Keratinocyte (primary cell): ENCODE data around the gene ZNF558. TPM values are rescaled to one million over a fixed set of nuclear protein-coding genes. Genes with fewer than 3 reads are reported as not detected.

Source experiments
- DNase-seq: peaks from one replicate; pipeline ENCODE4 v3.0.0-alpha.2; 2011; ENCODE audit warnings: low read depth, missing footprints, low spot score
- FAIRE-seq: peaks from 2 replicates; lab custom pipeline; 2011; peaks lifted over from hg19 to GRCh38; lab: Jason Lieb, UNC
- H2AFZ ChIP-seq: 2 replicates; pipeline ENCODE4 v1.6.0; 2012; ENCODE audit warnings: low read length, control low read depth, inconsistent platforms; ENCODE audit not compliant: control insufficient read depth
- H3K27ac ChIP-seq: 2 replicates; pipeline ENCODE4 v1.5.1; 2011; ENCODE audit warnings: low read length; ENCODE audit not compliant: control insufficient read depth, insufficient read depth
- H3K27me3 ChIP-seq: 3 replicates; pipeline ENCODE4 v1.6.0; 2011; ENCODE audit warnings: low read length; ENCODE audit not compliant: control insufficient read depth, insufficient read depth; ENCODE audit errors: extremely low read depth
- H3K36me3 ChIP-seq, 2 experiments: 2 replicates in 1 of 2; 3 replicates in 1 of 2; pipeline ENCODE4 v1.5.1; 2011; ENCODE audit warnings: low read length in 2 of 2, mild to moderate bottlenecking in 1 of 2; ENCODE audit not compliant: control insufficient read depth in 2 of 2, insufficient read depth in 2 of 2; ENCODE audit errors: extremely low read depth in 1 of 2
- H3K4me1 ChIP-seq: 3 replicates; pipeline ENCODE4 v1.5.1; 2011; ENCODE audit warnings: low read length; ENCODE audit not compliant: control insufficient read depth, insufficient read depth; ENCODE audit errors: extremely low read depth
- H3K4me2 ChIP-seq: 3 replicates; pipeline ENCODE4 v1.6.0; 2011; ENCODE audit warnings: low read depth, low read length; ENCODE audit not compliant: control insufficient read depth, insufficient read depth; ENCODE audit errors: extremely low read depth
- H3K4me3 ChIP-seq, 3 experiments: fragments of 200-600 bp in 1 of 3; sonication (generic) in 1 of 3; 2 replicates in 2 of 3; 3 replicates in 1 of 3; pipeline ENCODE4 v1.5.1; 2011 to 2016; ENCODE audit warnings: low read length in 3 of 3, mild to moderate bottlenecking in 3 of 3, control low read depth in 2 of 3, inconsistent platforms in 1 of 3, low read depth in 1 of 3, mixed read lengths in 1 of 3, mixed run types in 1 of 3, moderate library complexity in 1 of 3; ENCODE audit not compliant: control insufficient read depth in 2 of 3, insufficient read depth in 2 of 3; ENCODE audit errors: extremely low read depth in 1 of 3
- H3K79me2 ChIP-seq: 2 replicates; pipeline ENCODE4 v1.6.0; 2012; ENCODE audit warnings: low read length; ENCODE audit not compliant: control insufficient read depth, insufficient read depth
- H3K9ac ChIP-seq: 3 replicates; pipeline ENCODE4 v1.6.0; 2011; ENCODE audit warnings: low read length; ENCODE audit not compliant: control insufficient read depth, insufficient read depth; ENCODE audit errors: extremely low read depth
- H3K9me1 ChIP-seq: 3 replicates; pipeline ENCODE4 v1.6.0; 2011; ENCODE audit warnings: low read length; ENCODE audit not compliant: control insufficient read depth, insufficient read depth; ENCODE audit errors: extremely low read depth
- H3K9me3 ChIP-seq: 2 replicates; pipeline ENCODE4 v1.5.1; 2012; ENCODE audit warnings: low read depth, low read length; ENCODE audit not compliant: control insufficient read depth
- H4K20me1 ChIP-seq: 3 replicates; pipeline ENCODE4 v1.6.0; 2011; ENCODE audit warnings: low read length; ENCODE audit not compliant: control insufficient read depth, insufficient read depth; ENCODE audit errors: extremely low read depth
- CTCF ChIP-seq, 3 experiments: IDR thresholded peaks in 1 of 3; conservative IDR thresholded peaks in 1 of 3; optimal IDR thresholded peaks in 1 of 3; 2 replicates in 2 of 3; 3 replicates in 1 of 3; pipeline versions ENCODE3 to v1.5.1; 2011; ENCODE audit warnings: low read length in 3 of 3, mild to moderate bottlenecking in 3 of 3, moderate library complexity in 2 of 3, control low read depth in 1 of 3, inconsistent platforms in 1 of 3; ENCODE audit not compliant: insufficient read depth in 2 of 3; ENCODE audit errors: extremely low read depth in 1 of 3
- EZH2 ChIP-seq: IDR thresholded peaks from one replicate; pipeline ENCODE4 v1.6.1; 2012; ENCODE audit warnings: inconsistent platforms, mild to moderate bottlenecking, low read length, moderate library complexity
- dilution Hi-C: fragments of 300-500 bp; cut with MboI; formaldehyde crosslinking; loops from one replicate; pipeline ENCODE4 v1.7.0; 2020; ENCODE audit warnings: low sequenced_read_pairs; ENCODE audit not compliant: extremely low pct_ligation_motif_present
- polyA plus RNA-seq, 5 experiments: library from polyadenylated mRNA; depleted of rRNA in 3 of 5; stranded (reverse) in 3 of 5; stranded (forward) in 1 of 5; unstranded in 1 of 5; fragments of >200 nt; gene quantifications; 1 replicate in 1 of 5; 2 replicates in 3 of 5; 3 replicates in 1 of 5; pipeline versions ENCODE4 v1.2.1 to v1.2.3, GENCODE V29; 2011 to 2012; ENCODE audit warnings: missing spikeins in 2 of 5, low read depth in 1 of 5, low replicate concordance in 1 of 5

The ZNF558 gene
- polyA plus RNA-seq, 1 donor (not counting 4 experiments of a cell fraction or from before 2014, with no cell fraction given) = 17.1 TPM

GRCh38 chr19:8831373-8831772, 731 bp downstream of the ZNF558 start:
- dilution Hi-C loops = no loop called here
- H3K4me1 ChIP-seq = peaks cover 8% of the 10 kb centered on the region
- peak overlapping the region; percentile 67 to 82 (median 81) for H3K4me3 ChIP-seq
- FAIRE-seq (no peak), DNase-seq (no peak)
- peak overlapping the region; percentile 90 for H3K9ac ChIP-seq
- H3K79me2 ChIP-seq = no peaks in the 10 kb centered on the region
- H3K27ac ChIP-seq = peak overlapping the region; percentile 80
- H3K9me3 ChIP-seq = no peaks in the 10 kb centered on the region
- H2AFZ ChIP-seq = peak overlapping the region; percentile 92
- TF ChIP-seq CTCF (optimal IDR thresholded peaks at IDR 0.05 in 1 of 3, IDR thresholded peaks at IDR 0.05 in 1 of 3, conservative IDR thresholded peaks at IDR 0.05 in 1 of 3; ENCODE audit: extremely low read depth in 1 of 3, insufficient read depth in 2 of 3, low read length in 3 of 3) = no peak
- no peak for TF ChIP-seq EZH2
- H3K9me1 ChIP-seq = no peaks in the 10 kb centered on the region
- no peaks in the 10 kb centered on the region for H4K20me1 ChIP-seq
- no peaks in the 10 kb centered on the region for H3K36me3 ChIP-seq
- peak overlapping the region; percentile 93 for H3K4me2 ChIP-seq
- H3K27me3 ChIP-seq = no peaks in the 10 kb centered on the region

GRCh38 chr19:8827277-8827676, 4.8 kb downstream of the ZNF558 start:
- Histone ChIP-seq H3K9ac (no peak overlapping the region), H3K36me3 (peaks cover 4 to 17% of the 10 kb centered on the region in 2 experiments), H2AFZ (no peak overlapping the region), H3K4me3 (no peak overlapping the region), H3K79me2 (no peaks in the 10 kb centered on the region), H3K27ac (no peak overlapping the region), H3K27me3 (no peaks in the 10 kb centered on the region), H3K9me3 (no peaks in the 10 kb centered on the region), H3K9me1 (no peaks in the 10 kb centered on the region), H4K20me1 (no peaks in the 10 kb centered on the region), H3K4me2 (no peak overlapping the region), H3K4me1 (peaks cover 8% of the 10 kb centered on the region)
- dilution Hi-C loops = no loop called here
- TF ChIP-seq CTCF (optimal IDR thresholded peaks at IDR 0.05 in 1 of 3, IDR thresholded peaks at IDR 0.05 in 1 of 3, conservative IDR thresholded peaks at IDR 0.05 in 1 of 3; ENCODE audit: extremely low read depth in 1 of 3, insufficient read depth in 2 of 3, low read length in 3 of 3) = no peak
- TF ChIP-seq EZH2 = no peak
- DNase-seq = no peak
- FAIRE-seq = no peak
